Gastroesophageal sphincter (tissue), 4 donors: ENCODE data around the gene OR2B3. TPM values are rescaled to one million over a fixed set of nuclear protein-coding genes. Genes with fewer than 3 reads are reported as not detected.

Experiments
- ATAC-seq: fragments of 150-250 bp; one replicate; pipeline ENCODE4 v1.9.1; 2016; ENCODE audit warnings: mild to moderate bottlenecking, moderate library complexity
- H3K27ac ChIP-seq, 4 donors: fragments of 200-600 bp; sonication (generic) in 3 of 4; 1 replicate in 3 of 4; 2 replicates in 1 of 4; pipeline ENCODE4 v1.5.1; 2016 to 2019
- H3K27me3 ChIP-seq: fragments of 200-600 bp; sonication (generic); one replicate; pipeline ENCODE4 v1.5.1; 2019
- H3K36me3 ChIP-seq, 2 donors: fragments of 200-600 bp; sonication (generic); one replicate each; pipeline ENCODE4 v1.5.1; 2019; ENCODE audit warnings: control low read depth in 1 of 2
- H3K4me1 ChIP-seq, 3 donors: fragments of 200-600 bp; sonication (generic); 1 replicate in 2 of 3; 2 replicates in 1 of 3; pipeline ENCODE4 v1.5.1; 2016 to 2019; ENCODE audit warnings: control low read depth in 2 of 3
- H3K4me3 ChIP-seq, 2 donors: fragments of 200-600 bp; sonication (generic); one replicate each; pipeline ENCODE4 v1.5.1; 2019; ENCODE audit warnings: mild to moderate bottlenecking in 1 of 2, moderate library complexity in 1 of 2
- H3K9me3 ChIP-seq, 3 donors: fragments of 200-600 bp; sonication (generic); one replicate each; pipeline ENCODE4 v1.5.1; 2017 to 2019; ENCODE audit warnings: control low read depth in 2 of 3
- EP300 ChIP-seq: sonication (generic); formaldehyde crosslinking; IDR thresholded peaks from one replicate; pipeline ENCODE4 v1.6.1; 2017; ENCODE audit warnings: antibody characterized with exemption, mild to moderate bottlenecking
- POLR2A ChIP-seq, 2 donors: fragments of 450-650 bp; IDR thresholded peaks; one replicate each; pipeline ENCODE4 v1.6.1; 2017; ENCODE audit warnings: antibody characterized with exemption in 2 of 2, mild to moderate bottlenecking in 2 of 2, moderate library complexity in 1 of 2
- POLR2AphosphoS5 ChIP-seq: sonication (generic); formaldehyde crosslinking; IDR thresholded peaks from one replicate; pipeline ENCODE4 v1.6.1; 2017; ENCODE audit warnings: antibody characterized with exemption
- WGBS, 2 donors: methylation state at CpG; one replicate each; pipeline ENCODE4 v1.1.5; 2018; ENCODE audit warnings: low coverage in 1 of 2; 5-methylcytosine and 5-hydroxymethylcytosine counted together
- total RNA-seq, 4 donors: library from RNA; depleted of rRNA; stranded (reverse); fragments of >200 nt; gene quantifications; one replicate each; pipeline ENCODE4 v1.1.0, GENCODE V29; 2016
- TF ChIP-seq, protein P1 (sequence below), 4 experiments: fragments of 200-600 bp in 2 of 4; fragments of 450-650 bp in 2 of 4; sonication (generic) in 1 of 4; IDR thresholded peaks; one replicate each; pipeline ENCODE4 v1.5.1; 2017 to 2019; ENCODE audit warnings: antibody characterized with exemption in 4 of 4, mild to moderate bottlenecking in 2 of 4, moderate library complexity in 2 of 4

Gene OR2B3
- total RNA-seq, 4 donors from 2014 or later, result not detected

DNA sequence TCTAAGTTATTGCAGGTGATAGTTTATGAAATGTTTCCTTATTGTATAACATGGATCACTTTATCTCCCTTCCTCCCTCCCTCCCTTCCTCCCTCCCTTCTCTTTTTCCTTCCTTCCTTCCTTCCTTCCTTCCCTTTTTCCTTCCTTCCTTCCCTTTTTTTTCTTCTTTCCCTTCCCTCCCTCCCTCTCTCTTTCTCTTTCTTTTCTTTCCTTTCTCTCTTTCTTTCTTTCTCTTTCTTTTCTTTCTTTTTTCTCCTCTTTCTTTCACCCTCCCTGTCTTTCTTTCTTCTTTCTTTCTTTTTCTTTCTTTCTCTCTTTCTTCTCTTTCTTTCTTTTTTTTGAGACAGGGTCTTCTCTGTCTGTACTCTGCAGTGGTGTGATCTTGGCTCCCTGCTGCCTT is 5.8 kb downstream of the OR2B3 start:
- no peaks in the 10 kb centered on the region for H3K36me3 ChIP-seq
- H3K27ac ChIP-seq, result no peak overlapping the region
- H3K27me3 ChIP-seq, result no peaks in the 10 kb centered on the region
- no peaks in the 10 kb centered on the region for H3K9me3 ChIP-seq
- H3K4me3 ChIP-seq, result no peak overlapping the region
- no peaks in the 10 kb centered on the region for H3K4me1 ChIP-seq
- TF ChIP-seq POLR2A (IDR thresholded peaks at IDR 0.05) (no peak), POLR2AphosphoS5 (no peak), EP300 (no peak)
- TF ChIP-seq, protein P1, sequence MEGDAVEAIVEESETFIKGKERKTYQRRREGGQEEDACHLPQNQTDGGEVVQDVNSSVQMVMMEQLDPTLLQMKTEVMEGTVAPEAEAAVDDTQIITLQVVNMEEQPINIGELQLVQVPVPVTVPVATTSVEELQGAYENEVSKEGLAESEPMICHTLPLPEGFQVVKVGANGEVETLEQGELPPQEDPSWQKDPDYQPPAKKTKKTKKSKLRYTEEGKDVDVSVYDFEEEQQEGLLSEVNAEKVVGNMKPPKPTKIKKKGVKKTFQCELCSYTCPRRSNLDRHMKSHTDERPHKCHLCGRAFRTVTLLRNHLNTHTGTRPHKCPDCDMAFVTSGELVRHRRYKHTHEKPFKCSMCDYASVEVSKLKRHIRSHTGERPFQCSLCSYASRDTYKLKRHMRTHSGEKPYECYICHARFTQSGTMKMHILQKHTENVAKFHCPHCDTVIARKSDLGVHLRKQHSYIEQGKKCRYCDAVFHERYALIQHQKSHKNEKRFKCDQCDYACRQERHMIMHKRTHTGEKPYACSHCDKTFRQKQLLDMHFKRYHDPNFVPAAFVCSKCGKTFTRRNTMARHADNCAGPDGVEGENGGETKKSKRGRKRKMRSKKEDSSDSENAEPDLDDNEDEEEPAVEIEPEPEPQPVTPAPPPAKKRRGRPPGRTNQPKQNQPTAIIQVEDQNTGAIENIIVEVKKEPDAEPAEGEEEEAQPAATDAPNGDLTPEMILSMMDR (IDR thresholded peaks at IDR 0.05), result no peak
- no peak for ATAC-seq

DNA sequence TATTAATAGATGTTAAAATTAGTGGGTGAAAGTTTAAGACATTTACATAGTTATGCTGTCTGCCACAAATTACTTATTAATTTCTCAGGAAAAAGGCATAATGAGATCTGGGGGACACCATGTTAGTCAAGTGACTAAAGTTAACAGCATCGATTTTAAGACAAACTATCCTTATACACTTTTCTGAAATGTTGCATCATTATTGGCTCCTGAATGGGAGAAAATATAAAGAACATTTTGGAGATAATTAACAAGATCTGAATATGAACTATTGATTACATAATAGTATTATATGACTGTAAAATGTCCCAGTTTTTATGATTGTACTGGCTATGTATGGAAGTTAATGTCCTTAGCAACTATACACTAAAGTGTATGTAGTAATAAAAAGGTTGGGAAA is 7.9 kb downstream of the OR2B3 start:
- Histone ChIP-seq H3K36me3 (no peaks in the 10 kb centered on the region), H3K4me1 (no peaks in the 10 kb centered on the region), H3K4me3 (no peak overlapping the region), H3K27me3 (no peaks in the 10 kb centered on the region), H3K9me3 (no peaks in the 10 kb centered on the region), H3K27ac (no peak overlapping the region)
- ATAC-seq, result no peak
- TF ChIP-seq EP300 (no peak), POLR2AphosphoS5 (no peak), POLR2A (IDR thresholded peaks at IDR 0.05) (no peak)
- TF ChIP-seq, protein P1 (IDR thresholded peaks at IDR 0.05), result no peak
- 69 to 96% methylated on average over 1 of the region's 1 CpG for WGBS, 2 donors

DNA sequence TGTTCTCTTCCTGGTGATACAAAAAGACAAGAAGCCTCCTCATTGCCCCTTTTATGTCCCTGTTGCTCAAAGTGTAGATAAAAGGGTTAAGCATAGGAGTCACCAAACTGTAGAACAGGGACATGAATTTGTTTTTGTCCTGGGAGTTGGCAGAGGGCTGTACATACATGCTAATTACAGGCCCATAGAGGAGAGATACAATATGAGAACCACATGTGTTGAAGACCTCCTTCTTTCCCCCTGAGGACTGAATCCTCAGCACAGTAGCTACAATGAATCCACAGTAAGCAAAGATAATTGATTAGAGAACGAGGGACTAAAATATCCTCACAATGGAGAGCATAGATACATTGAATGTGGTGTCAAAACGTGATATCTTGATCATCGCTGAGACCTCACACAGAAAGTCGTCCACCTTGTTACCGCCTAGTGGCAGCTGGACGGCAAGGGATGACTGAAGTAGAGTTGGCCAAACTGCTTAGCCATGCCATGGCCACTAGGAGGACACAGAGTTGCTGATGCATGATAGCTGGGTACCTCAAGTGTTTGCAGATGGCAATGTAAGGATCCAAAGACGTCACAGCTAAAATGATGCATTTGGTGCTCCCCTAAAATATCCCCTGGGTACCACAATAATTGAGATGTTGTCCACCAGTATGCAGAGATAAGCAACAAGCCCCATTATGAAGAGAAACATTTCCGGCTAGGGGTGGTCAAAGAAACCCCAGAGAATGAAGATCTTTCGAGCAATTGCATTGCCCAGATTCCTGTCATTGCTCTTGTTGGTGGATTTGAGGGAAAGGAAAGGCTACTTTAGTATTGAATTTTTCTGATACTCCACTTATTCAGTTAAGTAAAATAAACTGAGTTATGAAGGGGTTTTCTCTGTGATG is 15.0 kb downstream of the OR2B3 start:
- Histone ChIP-seq H3K36me3 (no peaks in the 10 kb centered on the region), H3K27me3 (no peaks in the 10 kb centered on the region), H3K27ac (no peak overlapping the region), H3K4me3 (no peak overlapping the region), H3K9me3 (peaks cover 0 to 5% (median 0%) of the 10 kb centered on the region in 3 donors), H3K4me1 (no peaks in the 10 kb centered on the region)
- whole genome bisulfite sequencing, 2 donors, result 27 to 41% methylated on average over 7 to 9 of the region's 9 CpGs
- ATAC-seq, result no peak
- TF ChIP-seq POLR2AphosphoS5 (no peak), POLR2A (IDR thresholded peaks at IDR 0.05) (no peak), EP300 (no peak)
- TF ChIP-seq, protein P1 (IDR thresholded peaks at IDR 0.05), result no peak

DNA sequence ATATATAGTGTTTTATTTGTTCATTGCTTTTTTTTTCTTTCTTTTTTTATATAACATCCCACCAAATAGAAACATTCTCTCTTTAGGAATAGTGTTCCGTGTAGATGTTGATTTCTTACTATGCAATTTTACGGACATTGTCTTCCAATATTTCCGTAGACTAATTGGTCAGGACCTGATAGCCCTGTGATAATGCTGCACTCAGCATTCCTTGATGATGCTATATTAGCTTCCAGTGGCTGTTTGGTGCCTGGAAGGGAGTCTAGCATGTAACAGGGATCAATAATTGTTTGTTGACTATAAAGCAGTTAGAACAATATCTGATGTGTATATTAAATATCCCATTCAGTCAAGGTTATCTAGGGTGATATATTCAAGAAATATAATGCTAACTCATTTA is 35.4 kb downstream of the OR2B3 start:
- WGBS, 2 donors, result 81 to 89% methylated on average over 3 of the region's 3 CpGs

More for the DNA sequence above, 35.4 kb downstream of the OR2B3 start:
- H3K36me3 ChIP-seq, result no peaks in the 10 kb centered on the region
- H3K4me3 ChIP-seq, result no peak overlapping the region
- TF ChIP-seq POLR2AphosphoS5 (no peak), POLR2A (IDR thresholded peaks at IDR 0.05) (no peak), EP300 (no peak)
- TF ChIP-seq, protein P1 (IDR thresholded peaks at IDR 0.05), result no peak
- H3K27ac ChIP-seq, result no peak overlapping the region
- peaks cover 5% of the 10 kb centered on the region for H3K27me3 ChIP-seq
- ATAC-seq, result no peak
- peaks cover 0 to 10% (median 0%) of the 10 kb centered on the region in 3 donors for H3K9me3 ChIP-seq
- no peaks in the 10 kb centered on the region for H3K4me1 ChIP-seq
